Thymus (tissue), 14 donors: Measurements from ENCODE around the gene TCF7. TPM values are rescaled to one million over a fixed set of nuclear protein-coding genes. Genes with fewer than 3 reads are reported as not detected.

Source experiments
- DNase-seq, 9 donors: peaks; one replicate each; pipeline ENCODE4 v3.0.0-alpha.2; 2013; ENCODE audit warnings: low spot score in 9 of 9, low read depth in 6 of 9, missing footprints in 1 of 9
- H3K27ac ChIP-seq, 2 donors: one replicate each; pipeline ENCODE4 v1.5.1; 2013; ENCODE audit warnings: control low read depth in 1 of 2, low read depth in 1 of 2, low read length in 1 of 2, mild to moderate bottlenecking in 1 of 2, moderate library complexity in 1 of 2
- H3K27me3 ChIP-seq, 2 donors: one replicate each; pipeline ENCODE4 v1.5.1; 2013; ENCODE audit warnings: low read length in 1 of 2; ENCODE audit not compliant: control insufficient read depth in 2 of 2, insufficient read depth in 1 of 2
- H3K36me3 ChIP-seq, 2 donors: one replicate each; pipeline ENCODE4 v1.5.1; 2013; ENCODE audit warnings: low read length in 1 of 2, mild to moderate bottlenecking in 1 of 2, moderate library complexity in 1 of 2; ENCODE audit not compliant: control insufficient read depth in 2 of 2, insufficient read depth in 2 of 2
- H3K4me1 ChIP-seq, 2 donors: one replicate each; pipeline ENCODE4 v1.5.1; 2013; ENCODE audit warnings: low read length in 2 of 2; ENCODE audit not compliant: control insufficient read depth in 2 of 2, insufficient read depth in 2 of 2
- H3K4me3 ChIP-seq, 2 donors: one replicate each; pipeline ENCODE4 v1.5.1; 2013; ENCODE audit warnings: low read length in 2 of 2, control low read depth in 1 of 2, mild to moderate bottlenecking in 1 of 2
- H3K9me3 ChIP-seq, 2 donors: one replicate each; pipeline ENCODE4 v1.5.1; 2013; ENCODE audit warnings: low read length in 1 of 2, mild to moderate bottlenecking in 1 of 2; ENCODE audit not compliant: control insufficient read depth in 2 of 2, insufficient read depth in 1 of 2
- WGBS: extraction: QIAGEN DNeasy Blood & Tissue Kit; methylation state at CpG from one replicate; pipeline ENCODE4 v1.1.7; 2013; 5-methylcytosine and 5-hydroxymethylcytosine counted together
- long read RNA-seq, 10 donors: transcript quantifications; one replicate each; lab custom pipeline, GENCODE V29; 2026
- polyA plus RNA-seq: library from polyadenylated mRNA; stranded (reverse); fragments of 200-250 nt; gene quantifications from one replicate; pipeline ENCODE4 v1.2.3, GENCODE V29; 2013
- total RNA-seq: library from RNA; stranded (reverse); fragments of 120-200 nt; gene quantifications from one replicate; pipeline ENCODE4 v1.2.4, GENCODE V29; 2013
- donor health status: healthy.

The TCF7 gene
- 265 TPM for total RNA-seq
- 247 TPM for polyA plus RNA-seq
- long read RNA-seq, donor 1, transcript TCF7-218 (8 exons, 1,408 nt), result major isoform, 7 of 17 reads
- long read RNA-seq, donor 1, partial matches to known transcripts, result 0 of 17 reads
- long read RNA-seq, donor 1, other reads (novel, unspliced or antisense), result 0 of 17 reads
- long read RNA-seq, donor 2, result 0 reads
- long read RNA-seq, donor 3, transcript TCF7-201 (10 exons, 3,045 nt), result minor isoform, 26 of 1,586 reads
- long read RNA-seq, donor 3, transcript TCF7-218 (8 exons, 1,408 nt), result minor isoform, 42 of 1,586 reads
- long read RNA-seq, donor 3, transcript TCF7-214 (5 exons, 1,965 nt), result minor isoform, 16 of 1,586 reads
- long read RNA-seq, donor 3, transcript TCF7-203 (9 exons, 2,815 nt), result major isoform, 43 of 1,586 reads
- long read RNA-seq, donor 3, partial matches to known transcripts, result 586 of 1,586 reads
- long read RNA-seq, donor 3, other reads (novel, unspliced or antisense), result 857 of 1,586 reads
- long read RNA-seq, donor 4, transcript TCF7-201 (10 exons, 3,045 nt), result minor isoform, 10 of 175 reads
- long read RNA-seq, donor 4, transcript TCF7-218 (8 exons, 1,408 nt), result minor isoform, 9 of 175 reads
- long read RNA-seq, donor 4, transcript TCF7-214 (5 exons, 1,965 nt), result minor isoform, 9 of 175 reads
- long read RNA-seq, donor 4, transcript TCF7-203 (9 exons, 2,815 nt), result major isoform, 15 of 175 reads
- long read RNA-seq, donor 4, partial matches to known transcripts, result 107 of 175 reads
- long read RNA-seq, donor 4, other reads (novel, unspliced or antisense), result 13 of 175 reads
- long read RNA-seq, donor 5, transcript TCF7-214 (5 exons, 1,965 nt), result minor isoform, 13 of 385 reads
- long read RNA-seq, donor 5, transcript TCF7-203 (9 exons, 2,815 nt), result major isoform, 40 of 385 reads
- long read RNA-seq, donor 5, transcript TCF7-201 (10 exons, 3,045 nt), result minor isoform, 23 of 385 reads
- long read RNA-seq, donor 5, transcript TCF7-218 (8 exons, 1,408 nt), result minor isoform, 27 of 385 reads
- long read RNA-seq, donor 5, partial matches to known transcripts, result 229 of 385 reads
- long read RNA-seq, donor 5, other reads (novel, unspliced or antisense), result 31 of 385 reads
- long read RNA-seq, donor 6, transcript TCF7-214 (5 exons, 1,965 nt), result minor isoform, 24 of 258 reads
- long read RNA-seq, donor 6, transcript TCF7-218 (8 exons, 1,408 nt), result minor isoform, 20 of 258 reads
- long read RNA-seq, donor 6, transcript TCF7-201 (10 exons, 3,045 nt), result major isoform, 29 of 258 reads
- long read RNA-seq, donor 6, transcript TCF7-203 (9 exons, 2,815 nt), result minor isoform, 27 of 258 reads
- long read RNA-seq, donor 6, partial matches to known transcripts, result 97 of 258 reads
- long read RNA-seq, donor 6, other reads (novel, unspliced or antisense), result 54 of 258 reads
- long read RNA-seq, donor 7, transcript TCF7-218 (8 exons, 1,408 nt), result major isoform, 48 of 338 reads
- long read RNA-seq, donor 7, transcript TCF7-214 (5 exons, 1,965 nt), result minor isoform, 22 of 338 reads
- long read RNA-seq, donor 7, transcript TCF7-203 (9 exons, 2,815 nt), result minor isoform, 23 of 338 reads
- long read RNA-seq, donor 7, transcript TCF7-201 (10 exons, 3,045 nt), result minor isoform, 14 of 338 reads
- long read RNA-seq, donor 7, partial matches to known transcripts, result 190 of 338 reads
- long read RNA-seq, donor 7, other reads (novel, unspliced or antisense), result 30 of 338 reads
- long read RNA-seq, donor 8, transcript TCF7-214 (5 exons, 1,965 nt), result minor isoform, 12 of 355 reads
- long read RNA-seq, donor 8, transcript TCF7-201 (10 exons, 3,045 nt), result minor isoform, 13 of 355 reads
- long read RNA-seq, donor 8, transcript TCF7-203 (9 exons, 2,815 nt), result major isoform, 18 of 355 reads
- long read RNA-seq, donor 8, transcript TCF7-218 (8 exons, 1,408 nt), result minor isoform, 6 of 355 reads
- long read RNA-seq, donor 8, partial matches to known transcripts, result 78 of 355 reads
- long read RNA-seq, donor 8, other reads (novel, unspliced or antisense), result 219 of 355 reads
- long read RNA-seq, donor 9, transcript TCF7-203 (9 exons, 2,815 nt), result major isoform, 30 of 837 reads
- long read RNA-seq, donor 9, transcript TCF7-214 (5 exons, 1,965 nt), result minor isoform, 18 of 837 reads
- long read RNA-seq, donor 9, transcript TCF7-218 (8 exons, 1,408 nt), result minor isoform, 25 of 837 reads
- long read RNA-seq, donor 9, transcript TCF7-201 (10 exons, 3,045 nt), result minor isoform, 24 of 837 reads
- long read RNA-seq, donor 9, partial matches to known transcripts, result 292 of 837 reads
- long read RNA-seq, donor 9, other reads (novel, unspliced or antisense), result 435 of 837 reads
- long read RNA-seq, donor 10, transcript TCF7-218 (8 exons, 1,408 nt), result major isoform, 40 of 616 reads
- long read RNA-seq, donor 10, transcript TCF7-201 (10 exons, 3,045 nt), result minor isoform, 28 of 616 reads
- long read RNA-seq, donor 10, transcript TCF7-214 (5 exons, 1,965 nt), result minor isoform, 30 of 616 reads
- long read RNA-seq, donor 10, transcript TCF7-203 (9 exons, 2,815 nt), result minor isoform, 37 of 616 reads
- long read RNA-seq, donor 10, partial matches to known transcripts, result 397 of 616 reads
- long read RNA-seq, donor 10, other reads (novel, unspliced or antisense), result 54 of 616 reads

DNA sequence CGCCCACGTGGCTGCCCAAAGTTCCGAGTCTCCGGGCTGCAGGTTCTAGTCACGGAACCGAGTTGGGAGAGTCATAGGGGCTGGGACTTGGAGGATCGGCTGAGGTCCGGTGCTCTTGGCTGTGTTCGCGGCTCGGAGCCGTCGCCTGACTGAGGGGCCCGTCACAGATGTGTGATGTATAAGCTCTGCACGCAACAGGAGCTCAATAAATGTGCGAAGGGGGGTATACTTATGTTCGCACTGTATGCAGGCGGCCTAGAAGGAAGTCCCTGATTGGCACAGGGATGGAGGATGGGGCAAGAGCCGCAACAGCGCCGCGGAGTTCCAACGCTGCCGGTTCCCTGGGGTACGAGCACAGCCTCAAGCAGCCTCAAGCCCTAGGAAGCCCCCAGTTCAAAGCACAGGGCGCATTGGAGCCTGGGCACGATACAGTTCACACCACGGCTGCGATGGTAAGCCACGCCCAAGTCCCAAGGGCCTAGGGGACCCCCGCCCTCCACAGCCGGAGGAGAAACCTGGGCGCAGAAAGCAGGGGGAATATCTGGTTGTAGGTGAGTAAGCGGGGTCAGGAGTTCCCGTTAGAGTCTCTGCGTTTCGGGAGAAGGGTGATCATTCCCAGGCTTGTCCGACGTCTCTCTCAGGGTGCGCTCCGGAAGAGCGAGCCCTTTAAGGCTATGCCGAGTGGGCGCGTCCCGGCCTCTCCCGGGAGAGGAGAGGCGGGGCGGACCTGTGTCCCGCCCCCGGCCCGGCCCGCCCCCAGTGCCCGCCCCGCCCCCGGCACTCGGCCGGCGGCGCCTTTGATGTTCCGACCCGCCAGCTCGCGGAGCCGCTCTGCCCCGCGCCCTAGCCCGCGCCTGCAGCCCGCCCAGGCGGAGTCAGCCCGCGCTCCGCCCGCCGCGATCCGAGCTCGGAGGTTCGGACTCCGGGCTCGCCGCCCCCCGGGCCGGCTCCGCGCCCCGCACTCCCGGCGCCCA, at the start of gene TCF7:
Gene TCF7, plus strand, starts transcription at position 780 of the 974 bp plus-strand sequence. CDS start 226 bp downstream, outside the sequence.
- peak; percentile 71 to 96 (median 87) for DNase-seq
- WGBS, result 1% methylated on average over 90 of the region's 90 CpGs

DNA sequence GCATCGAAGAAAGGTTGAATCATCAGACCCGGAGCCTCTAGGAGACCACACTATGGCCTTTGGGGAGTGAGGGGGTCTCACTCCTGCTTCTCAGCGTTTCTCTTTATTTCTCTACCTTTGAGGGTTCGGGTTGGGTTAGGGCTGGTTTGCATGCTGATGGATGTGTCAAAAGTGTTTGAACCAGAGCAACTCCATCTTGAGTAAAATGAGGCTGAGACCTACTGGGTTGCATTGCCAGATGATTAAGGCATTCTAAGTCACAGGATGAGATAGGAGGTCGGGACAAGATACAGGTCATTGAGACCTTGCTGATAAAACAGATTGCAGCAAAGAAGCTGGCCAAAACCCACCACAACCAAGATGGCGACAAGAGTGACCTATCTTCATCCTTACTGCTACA, 44.9 kb upstream of the TCF7 start:
- DNase-seq, result no peak
- 89% methylated on average over 6 of the region's 6 CpGs for WGBS
- H3K27ac ChIP-seq, result peak overlapping the region; percentile 70 to 95
- H3K4me3 ChIP-seq, result peak overlapping the region; percentile 63 to 76
- H3K9me3 ChIP-seq, result peaks cover 0 to 3% of the 10 kb centered on the region in 2 donors
- H3K4me1 ChIP-seq, result peaks cover 37 to 63% of the 10 kb centered on the region in 2 donors
- peaks cover 0 to 16% of the 10 kb centered on the region in 2 donors for H3K36me3 ChIP-seq
- H3K27me3 ChIP-seq, result no peaks in the 10 kb centered on the region

More for the DNA sequence above, at the start of gene TCF7:
- Histone ChIP-seq H3K36me3 (peaks cover 37 to 38% of the 10 kb centered on the region in 2 donors), H3K27me3 (peaks cover 0 to 20% of the 10 kb centered on the region in 2 donors), H3K27ac (peak within 1 kb of the TSS; percentile 96 to 97), H3K4me1 (peaks cover 28 to 50% of the 10 kb centered on the region in 2 donors), H3K9me3 (peaks cover 1 to 8% of the 10 kb centered on the region in 2 donors), H3K4me3 (peak within 1 kb of the TSS; percentile 88 to 92)

DNA sequence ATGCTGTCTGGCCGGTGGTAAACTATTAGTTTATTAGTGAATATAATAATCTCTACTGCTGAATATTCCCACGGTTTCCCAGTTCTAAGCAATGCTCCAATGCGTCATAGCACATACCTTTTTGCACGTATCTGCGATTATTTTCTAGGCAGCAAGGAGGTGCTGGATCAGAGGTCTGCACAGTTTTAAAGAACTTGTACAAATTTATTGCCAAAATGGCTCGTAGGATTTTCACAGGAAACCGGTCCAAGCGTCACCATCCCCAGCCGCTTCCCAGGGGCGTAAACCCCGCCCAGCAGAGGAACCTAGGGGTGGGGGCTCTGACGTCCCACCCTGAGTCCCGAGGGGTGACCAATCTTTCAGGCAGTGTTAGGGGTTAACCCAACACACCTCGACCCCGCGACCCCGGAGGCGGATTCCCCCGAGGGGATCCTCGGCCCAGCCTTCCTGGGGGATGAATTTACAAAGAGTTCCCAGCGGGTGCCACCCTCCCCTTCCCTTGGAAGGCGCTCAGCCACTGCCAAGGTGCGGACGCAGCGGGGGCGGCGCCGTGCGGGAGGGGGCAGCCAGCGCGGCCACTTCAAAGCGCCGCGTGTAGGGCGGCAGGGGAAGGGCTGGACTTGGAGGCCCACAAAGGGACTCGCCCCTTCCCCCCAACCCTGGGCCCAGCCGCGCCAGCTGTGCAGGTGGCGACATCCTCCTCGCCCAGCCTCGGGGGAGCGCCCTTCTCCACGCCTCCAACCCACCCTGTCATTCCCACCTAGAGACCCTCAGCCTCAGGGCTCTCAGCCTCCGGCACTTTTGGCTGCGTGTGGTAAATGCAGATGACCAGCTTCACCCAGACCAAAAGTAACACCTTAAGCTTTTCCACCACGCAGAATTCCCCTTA, 43.5 kb upstream of the TCF7 start:
- Histone ChIP-seq H3K36me3 (peaks cover 0 to 8% of the 10 kb centered on the region in 2 donors), H3K27me3 (no peaks in the 10 kb centered on the region), H3K4me1 (peaks cover 48 to 73% of the 10 kb centered on the region in 2 donors), H3K27ac (peak overlapping the region; percentile 85 to 95), H3K4me3 (peak overlapping the region; percentile 63 to 76), H3K9me3 (peaks cover 0 to 3% of the 10 kb centered on the region in 2 donors)
- peak in 3 of 9 donors; percentile 63 to 85 (median 76) for DNase-seq
- 3% methylated on average over 46 of the region's 46 CpGs for WGBS

DNA sequence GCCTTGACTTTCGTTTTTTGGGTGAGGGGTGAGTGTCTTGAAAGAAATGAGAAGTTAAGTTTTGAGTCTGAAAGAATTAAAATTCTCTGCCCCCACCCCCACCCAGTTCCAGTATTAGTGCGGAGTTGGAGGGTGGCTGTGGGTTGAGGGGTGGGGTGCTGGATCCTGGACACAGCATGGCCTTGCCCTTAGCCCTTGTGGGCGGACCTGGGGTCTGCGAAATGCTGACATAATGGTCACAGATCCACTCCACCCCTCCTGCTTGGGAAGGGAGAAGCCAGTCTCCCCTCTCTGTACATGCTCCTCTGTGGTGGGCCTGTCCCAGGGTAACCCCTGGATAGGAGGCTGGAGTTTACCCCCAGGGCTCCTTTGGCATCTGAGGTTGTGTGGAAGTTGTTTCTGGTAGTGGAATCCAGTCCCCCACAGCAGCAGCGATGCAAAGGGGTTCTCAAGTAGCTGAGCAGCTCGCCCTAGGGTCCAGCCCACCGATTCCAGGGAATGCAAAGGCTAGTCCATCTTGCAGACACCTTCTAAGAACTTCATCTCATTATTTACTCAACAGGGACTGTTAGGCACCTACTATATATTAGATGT, 42.8 kb upstream of the TCF7 start:
- Histone ChIP-seq H3K27me3 (no peaks in the 10 kb centered on the region), H3K9me3 (peaks cover 0 to 3% of the 10 kb centered on the region in 2 donors), H3K27ac (peak overlapping the region; percentile 85 to 95), H3K4me3 (peak overlapping the region; percentile 63 to 76), H3K36me3 (peaks cover 0 to 2% of the 10 kb centered on the region in 2 donors), H3K4me1 (peaks cover 54 to 80% of the 10 kb centered on the region in 2 donors)
- DNase-seq, result no peak
- WGBS, result 74% methylated on average over 7 of the region's 7 CpGs

DNA sequence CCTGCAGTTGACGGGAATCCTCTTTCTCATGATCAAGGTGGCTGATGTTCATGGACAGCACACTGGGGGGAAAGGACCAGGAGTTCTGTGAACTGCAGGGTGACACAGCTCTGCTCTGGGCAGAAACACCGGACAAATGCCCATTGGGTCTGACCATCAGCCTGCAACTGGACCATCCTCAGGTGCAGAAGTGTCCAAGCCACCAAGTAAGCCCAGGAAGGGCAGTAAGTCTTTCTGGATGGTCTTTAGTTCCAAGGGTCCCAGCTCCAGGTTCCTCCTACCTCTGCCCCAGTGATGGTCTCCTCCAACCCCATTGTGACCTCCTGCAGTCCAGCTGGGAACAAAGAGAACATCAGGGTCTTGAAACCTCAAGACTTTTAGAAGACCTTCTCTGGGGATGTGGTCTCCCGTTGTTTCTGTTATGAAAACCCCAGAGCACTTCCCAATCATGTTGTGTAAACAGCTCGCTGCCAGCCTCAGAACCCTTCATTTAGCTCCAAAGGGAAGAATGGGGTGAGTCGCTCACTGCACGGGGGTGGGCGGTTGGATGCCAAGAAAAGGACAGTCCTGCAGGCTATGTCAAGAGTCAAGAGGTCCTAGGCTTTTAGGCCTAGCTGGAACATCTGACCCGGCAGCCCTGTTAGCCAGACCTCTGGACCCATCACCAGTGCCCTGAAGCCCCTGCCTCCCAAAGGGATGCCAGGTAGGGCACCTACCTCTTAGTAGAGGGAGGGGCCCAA, 41.8 kb upstream of the TCF7 start:
- no peak overlapping the region for H3K4me3 ChIP-seq
- H3K9me3 ChIP-seq, result peaks cover 0 to 3% of the 10 kb centered on the region in 2 donors
- H3K4me1 ChIP-seq, result peaks cover 62 to 85% of the 10 kb centered on the region in 2 donors
- H3K27me3 ChIP-seq, result no peaks in the 10 kb centered on the region
- peak overlapping the region; percentile 33 to 95 for H3K27ac ChIP-seq
- DNase-seq, result peak in 1 of 9 donors; percentile 26
- H3K36me3 ChIP-seq, result no peaks in the 10 kb centered on the region
- WGBS, result 91% methylated on average over 8 of the region's 8 CpGs
